Endothelial cell of umbilical vein (primary cell): ENCODE measurements around the gene ASB14. TPM values are rescaled to one million over a fixed set of nuclear protein-coding genes. Genes with fewer than 3 reads are reported as not detected.

Experiments used
- BruUV-seq: library from RNA; stranded (reverse); fragments of 400-500 nt; replicated peaks from 2 replicates; lab custom pipeline; 2021; lab: Mats Ljungman, UMichigan
- CTCF ChIA-PET: fragments of 300-600, 350-600 bp; sonication (Branson Sonifier 250); formaldehyde crosslinking; loops from one replicate; lab custom pipeline; 2021; ENCODE audit warnings: antibody characterized with exemption, inconsistent platforms; lab: Charles Lee
- POLR2A ChIA-PET: fragments of 300-600, 350-600 bp; sonication (Branson Sonifier 250); formaldehyde crosslinking; loops from one replicate; lab custom pipeline; 2021; ENCODE audit warnings: antibody characterized with exemption, inconsistent platforms; lab: Charles Lee
- DNase-seq: peaks from one replicate; pipeline ENCODE4 v3.0.0-alpha.2; 2011; ENCODE audit warnings: low read depth, low spot score
- FAIRE-seq: peaks from 2 replicates; lab custom pipeline; 2011; peaks lifted over from hg19 to GRCh38; lab: Jason Lieb, UNC
- H2AFZ ChIP-seq: 2 replicates; pipeline ENCODE4 v1.6.0; 2012; ENCODE audit warnings: low read depth, low read length, control low read depth, inconsistent platforms
- H3K27ac ChIP-seq: 2 replicates; pipeline ENCODE4 v1.5.1; 2011; ENCODE audit warnings: low read depth, mild to moderate bottlenecking, control low read depth, low read length, moderate library complexity; ENCODE audit not compliant: insufficient read depth
- H3K27me3 ChIP-seq, 2 experiments: 2 replicates each; pipeline versions ENCODE4 v1.6.0 to v1.6.1; 2011; ENCODE audit warnings: low read length in 2 of 2, mixed read lengths in 1 of 2; ENCODE audit not compliant: control insufficient read depth in 2 of 2, insufficient read depth in 2 of 2
- H3K36me3 ChIP-seq, 2 experiments: 2 replicates in 1 of 2; 3 replicates in 1 of 2; pipeline ENCODE4 v1.5.1; 2011; ENCODE audit warnings: low read length in 2 of 2, mild to moderate bottlenecking in 1 of 2, moderate library complexity in 1 of 2; ENCODE audit not compliant: control insufficient read depth in 2 of 2, insufficient read depth in 2 of 2; ENCODE audit errors: extremely low read depth in 1 of 2
- H3K4me1 ChIP-seq: 3 replicates; pipeline ENCODE4 v1.5.1; 2011; ENCODE audit warnings: mild to moderate bottlenecking, low read length; ENCODE audit not compliant: control insufficient read depth, insufficient read depth; ENCODE audit errors: extremely low read depth
- H3K4me2 ChIP-seq: 2 replicates; pipeline ENCODE4 v1.6.1; 2011; ENCODE audit warnings: low read length, control low read depth, mixed read lengths; ENCODE audit not compliant: insufficient read depth
- H3K4me3 ChIP-seq, 3 experiments: fragments of 200-600 bp in 1 of 3; sonication (generic), shearing (Covaris generic) in 1 of 3; replicated peaks in 1 of 3; 2 replicates each; pipeline ENCODE4 v1.5.1; 2011 to 2016; ENCODE audit warnings: control low read depth in 3 of 3, low read length in 3 of 3, mild to moderate bottlenecking in 2 of 3, inconsistent platforms in 1 of 3, low read depth in 1 of 3, moderate library complexity in 1 of 3; ENCODE audit not compliant: insufficient read depth in 1 of 3
- H3K79me2 ChIP-seq: 2 replicates; pipeline ENCODE4 v1.6.0; 2012; ENCODE audit warnings: low read length, inconsistent platforms; ENCODE audit not compliant: control insufficient read depth, insufficient read depth
- H3K9ac ChIP-seq: replicated peaks from 2 replicates; pipeline ENCODE3; 2011; ENCODE audit warnings: low read length, control low read depth; ENCODE audit not compliant: insufficient read depth; ENCODE audit errors: extremely low read depth
- H3K9me1 ChIP-seq: replicated peaks from 3 replicates; pipeline ENCODE4 v1.6.0; 2011; ENCODE audit warnings: mild to moderate bottlenecking, low read length; ENCODE audit not compliant: control insufficient read depth, insufficient read depth; ENCODE audit errors: extremely low read depth
- H3K9me3 ChIP-seq: replicated peaks from 2 replicates; pipeline ENCODE4 v1.5.1; 2012; ENCODE audit warnings: low read length, inconsistent platforms; ENCODE audit not compliant: control insufficient read depth, insufficient read depth
- H4K20me1 ChIP-seq: replicated peaks from 2 replicates; pipeline ENCODE3; 2011; ENCODE audit warnings: mild to moderate bottlenecking, low read length; ENCODE audit not compliant: control insufficient read depth, insufficient read depth; ENCODE audit errors: extremely low read depth
- FOS ChIP-seq: IDR thresholded peaks from 2 replicates; pipeline ENCODE4 v1.6.1; 2011; ENCODE audit warnings: mild to moderate bottlenecking, low read length, moderate library complexity, borderline replicate concordance; ENCODE audit not compliant: insufficient read depth
- GATA2 ChIP-seq: IDR thresholded peaks from 2 replicates; pipeline ENCODE4 v1.7.0; 2011; ENCODE audit warnings: low read depth, mild to moderate bottlenecking, moderate library complexity, mixed read lengths, low read length; ENCODE audit not compliant: insufficient read length, insufficient read depth
- JUN ChIP-seq: IDR thresholded peaks from 2 replicates; pipeline ENCODE4 v1.6.1; 2011; ENCODE audit warnings: borderline replicate concordance, low read depth; ENCODE audit not compliant: insufficient read length, insufficient read depth
- MYC ChIP-seq: IDR thresholded peaks from one replicate; pipeline ENCODE4 v1.6.1; 2011; ENCODE audit warnings: mild to moderate bottlenecking, low read depth, low read length
- POLR2A ChIP-seq: IDR thresholded peaks from 2 replicates; pipeline ENCODE4 v1.6.1; 2012; ENCODE audit warnings: low read depth, mild to moderate bottlenecking, control low read depth, low read length
- POLR2AphosphoS5 ChIP-seq: IDR thresholded peaks from 2 replicates; pipeline ENCODE4 v1.6.1; 2012; ENCODE audit warnings: low read depth, mild to moderate bottlenecking, control low read depth, low read length, moderate library complexity; ENCODE audit not compliant: insufficient read depth
- dilution Hi-C: fragments of 300-500 bp; cut with MboI; formaldehyde crosslinking; loops from one replicate; pipeline ENCODE4 v1.15.0; 2019; ENCODE audit warnings: low sequenced_read_pairs; ENCODE audit not compliant: extremely low pct_ligation_motif_present
- intact Hi-C: fragments of 100-400 bp; cut with micrococcal nuclease; formaldehyde crosslinking; loops from one replicate; pipeline ENCODE4 v1.10.0; 2022
- polyA plus RNA-seq, 4 experiments: library from polyadenylated mRNA; depleted of rRNA in 3 of 4; stranded (reverse) in 3 of 4; unstranded in 1 of 4; fragments of >200 nt; gene quantifications; 2 replicates each; pipeline versions ENCODE4 v1.2.1 to v1.2.3, GENCODE V29; 2011 to 2012; ENCODE audit warnings: missing spikeins in 1 of 4
- total RNA-seq: library from RNA; stranded (reverse); gene quantifications from 2 replicates; pipeline ENCODE4 v1.2.3, GENCODE V29; 2021
- TF ChIP-seq, protein P1 (sequence below), 2 donors: IDR thresholded peaks; 1 replicate in 1 of 2; 2 replicates in 1 of 2; pipeline ENCODE4 v1.5.1; 2011; ENCODE audit warnings: low read length in 2 of 2, mild to moderate bottlenecking in 2 of 2, moderate library complexity in 2 of 2, control low read depth in 1 of 2, inconsistent platforms in 1 of 2, low read depth in 1 of 2; ENCODE audit not compliant: insufficient read depth in 1 of 2; ENCODE audit errors: extremely low read depth in 1 of 2
- TF ChIP-seq, protein P2 (sequence below): IDR thresholded peaks from 2 replicates; pipeline ENCODE4 v1.6.1; 2011; ENCODE audit not compliant: insufficient read depth, insufficient read length

ASB14 gene
- total and polyA plus RNA-seq, 2 donors (not counting 3 experiments of a cell fraction or from before 2014, with no cell fraction given), result 0.01 TPM; not detected in 1

DNA sequence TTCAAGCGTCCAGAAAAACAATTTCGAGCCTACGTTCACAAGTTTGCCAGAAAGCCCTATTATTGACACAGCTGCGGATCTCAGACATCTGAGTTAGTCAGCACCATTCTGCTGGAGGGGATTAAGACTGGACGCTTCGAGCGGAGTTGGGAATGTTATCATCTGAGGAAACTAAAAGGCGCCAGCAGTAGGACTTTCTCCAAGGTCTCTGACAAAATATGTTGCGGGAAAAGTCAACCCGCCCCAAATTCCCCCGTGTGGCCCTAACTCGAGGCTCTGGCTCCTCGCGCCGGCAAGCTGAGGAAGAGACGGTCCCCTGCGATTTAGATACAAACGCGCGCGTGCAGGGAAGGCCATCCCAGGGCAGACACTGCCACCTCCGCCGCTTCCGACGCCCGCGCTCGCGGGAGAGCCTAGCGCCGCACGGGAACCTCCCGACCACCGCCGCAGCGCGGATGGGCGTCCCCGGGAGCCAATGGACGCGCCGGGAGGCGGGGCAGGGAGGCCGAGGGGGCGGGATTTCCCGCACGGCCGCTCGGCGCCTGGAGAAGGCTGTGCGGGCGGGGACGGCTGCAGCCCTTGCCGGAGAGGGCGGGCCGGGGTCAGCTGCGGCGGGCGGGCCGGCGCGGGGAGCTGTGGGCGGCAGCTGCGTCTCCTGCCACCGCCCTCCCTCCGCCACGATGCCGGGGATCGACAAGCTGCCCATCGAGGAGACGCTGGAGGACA, 65.1 kb downstream of the ASB14 start, which contains the start of gene APPL1:
Gene APPL1, plus strand, starts transcription at position 526 of the 726 bp plus-strand sequence. Its CDS starts 155 bp downstream, at position 681.
- Histone ChIP-seq H3K9me3 (no peaks in the 10 kb centered on the region), H3K9me1 (no peaks in the 10 kb centered on the region), H3K36me3 (no peaks in the 10 kb centered on the region), H3K4me1 (peaks cover 18% of the 10 kb centered on the region), H3K4me3 (peak within 1 kb of the TSS; percentile 85 to 98 (median 88)), H4K20me1 (no peaks in the 10 kb centered on the region), H3K4me2 (peak within 1 kb of the TSS; percentile 99), H2AFZ (peak within 1 kb of the TSS; percentile 88), H3K9ac (peak within 1 kb of the TSS; percentile 89), H3K79me2 (peaks cover 34% of the 10 kb centered on the region), H3K27me3 (no peaks in the 10 kb centered on the region), H3K27ac (peak within 1 kb of the TSS; percentile 75)
- BruUV-seq, result TSS peak; percentile 78
- DNase-seq (peak; percentile 94), FAIRE-seq (peak; percentile 72)
- TF ChIP-seq FOS (no peak), POLR2A (peak; percentile 84), JUN (no peak), MYC (no peak), GATA2 (no peak), POLR2AphosphoS5 (peak; percentile 86)
- TF ChIP-seq, protein P1, sequence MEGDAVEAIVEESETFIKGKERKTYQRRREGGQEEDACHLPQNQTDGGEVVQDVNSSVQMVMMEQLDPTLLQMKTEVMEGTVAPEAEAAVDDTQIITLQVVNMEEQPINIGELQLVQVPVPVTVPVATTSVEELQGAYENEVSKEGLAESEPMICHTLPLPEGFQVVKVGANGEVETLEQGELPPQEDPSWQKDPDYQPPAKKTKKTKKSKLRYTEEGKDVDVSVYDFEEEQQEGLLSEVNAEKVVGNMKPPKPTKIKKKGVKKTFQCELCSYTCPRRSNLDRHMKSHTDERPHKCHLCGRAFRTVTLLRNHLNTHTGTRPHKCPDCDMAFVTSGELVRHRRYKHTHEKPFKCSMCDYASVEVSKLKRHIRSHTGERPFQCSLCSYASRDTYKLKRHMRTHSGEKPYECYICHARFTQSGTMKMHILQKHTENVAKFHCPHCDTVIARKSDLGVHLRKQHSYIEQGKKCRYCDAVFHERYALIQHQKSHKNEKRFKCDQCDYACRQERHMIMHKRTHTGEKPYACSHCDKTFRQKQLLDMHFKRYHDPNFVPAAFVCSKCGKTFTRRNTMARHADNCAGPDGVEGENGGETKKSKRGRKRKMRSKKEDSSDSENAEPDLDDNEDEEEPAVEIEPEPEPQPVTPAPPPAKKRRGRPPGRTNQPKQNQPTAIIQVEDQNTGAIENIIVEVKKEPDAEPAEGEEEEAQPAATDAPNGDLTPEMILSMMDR (IDR thresholded peaks at IDR 0.05; ENCODE audit: extremely low read depth in 1 of 2, insufficient read depth in 1 of 2, low read depth in 1 of 2, low read length in 2 of 2), result no peak
- TF ChIP-seq, protein P2, sequence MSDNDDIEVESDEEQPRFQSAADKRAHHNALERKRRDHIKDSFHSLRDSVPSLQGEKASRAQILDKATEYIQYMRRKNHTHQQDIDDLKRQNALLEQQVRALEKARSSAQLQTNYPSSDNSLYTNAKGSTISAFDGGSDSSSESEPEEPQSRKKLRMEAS, result peak; percentile 8
- dilution Hi-C loops, result no loop called here
- POLR2A ChIA-PET, result no interaction called here
- intact Hi-C loops, result loop anchor here (2.0 to 5.0 kb wide), 5 partner anchors 31 to 370 kb away; partner anchors contain the start of genes ARF4 and PDE12
- CTCF ChIA-PET, result interaction anchor here (1.2 to 3.0 kb wide), 3 partner anchors 33 to 170 kb away, joined by 3 to 13 read pairs (median 7); no protein-coding TSS in a partner anchor
